HFFc6 (cell line): ENCODE measurements around the gene NFATC2. TPM values are rescaled to one million over a fixed set of nuclear protein-coding genes. Genes with fewer than 3 reads are reported as not detected.

ENCODE experiments used
- DNase-seq: peaks from one replicate; pipeline ENCODE4 v3.0.0-alpha.2; 2018
- H3K27ac Mint-ChIP-seq: 2 replicates; pipeline ENCODE4 v1.8.0; 2020; ENCODE audit warnings: mild to moderate bottlenecking, mixed read lengths
- H3K27me3 Mint-ChIP-seq: 2 replicates; pipeline ENCODE4 v1.8.0; 2021; ENCODE audit warnings: mild to moderate bottlenecking, moderate library complexity, mixed read lengths; ENCODE audit not compliant: insufficient read depth
- H3K36me3 Mint-ChIP-seq: 2 replicates; pipeline ENCODE4 v1.8.0; 2021; ENCODE audit warnings: low read depth, mixed read lengths
- H3K4me1 Mint-ChIP-seq: 2 replicates; pipeline ENCODE4 v1.8.0; 2020; ENCODE audit warnings: low read depth, mixed read lengths
- H3K4me3 Mint-ChIP-seq: 2 replicates; pipeline ENCODE4 v1.8.0; 2020; ENCODE audit warnings: mild to moderate bottlenecking, moderate library complexity, mixed read lengths
- H3K9me3 Mint-ChIP-seq: 2 replicates; pipeline ENCODE4 v1.8.0; 2020; ENCODE audit warnings: mild to moderate bottlenecking, mixed read lengths
- total RNA-seq, 6 experiments: library from RNA; stranded (reverse); fragmentation: NEBNext Ultra II Directional; extraction: Animal tissue kit (Norgen Biotek cat#: 25700); gene quantifications; 2 replicates in 1 of 6; 3 replicates in 5 of 6; pipeline ENCODE4 v1.2.3, GENCODE V29; 2021
- TF ChIP-seq, protein P1 (sequence below): fragments of 200-600 bp; sonication (generic); IDR thresholded peaks from 2 replicates; pipeline ENCODE4 v1.5.0; 2021; ENCODE audit warnings: antibody characterized with exemption, mild to moderate bottlenecking

The NFATC2 gene
- total RNA-seq, 6 experiments from 2014 or later = 0.50 to 1.1 (median 0.84) TPM

DNA sequence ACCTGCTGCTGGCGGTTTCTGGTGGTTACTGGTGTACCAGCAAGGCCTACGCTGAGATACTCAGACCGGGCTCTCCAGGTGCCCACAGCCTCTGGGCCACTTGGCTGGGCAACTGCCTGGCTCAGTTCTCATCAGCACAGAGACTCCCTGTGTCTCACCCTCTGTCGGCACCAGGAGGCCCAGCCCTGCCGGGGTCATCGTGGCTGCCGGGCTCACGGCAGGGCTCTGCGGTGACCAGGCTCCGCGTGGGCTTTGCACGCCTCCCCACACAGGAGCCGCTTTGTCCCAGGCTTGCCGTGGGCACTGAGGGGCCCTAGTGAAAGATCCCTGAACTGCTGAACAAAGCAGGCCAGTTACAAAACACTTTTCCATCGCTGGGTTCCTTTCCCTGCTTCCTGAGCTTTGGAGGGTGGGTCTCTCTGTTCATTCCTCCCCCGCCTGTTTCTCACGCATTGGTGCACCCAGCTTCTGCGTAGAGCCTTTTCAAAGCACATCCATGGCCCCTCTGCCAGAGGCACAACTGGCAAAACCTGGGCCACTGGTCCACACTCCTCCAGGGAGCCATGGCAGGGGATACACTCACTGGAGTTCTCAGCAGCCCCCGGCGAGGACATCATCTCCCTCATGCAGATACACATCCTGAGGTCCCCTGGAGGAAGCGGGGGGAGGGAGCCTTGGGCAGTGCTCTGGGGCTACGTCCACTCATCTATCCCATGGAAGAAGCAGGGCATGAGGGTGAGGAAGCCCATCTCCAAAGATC, 117.0 kb downstream of the NFATC2 start:
- Mint-ChIP-seq H3K9me3 (no peaks in the 10 kb centered on the region), H3K27me3 (peaks cover 4% of the 10 kb centered on the region), H3K36me3 (no peaks in the 10 kb centered on the region), H3K4me3 (no peak overlapping the region), H3K4me1 (peaks cover 14% of the 10 kb centered on the region), H3K27ac (no peak overlapping the region)
- TF ChIP-seq, protein P1, sequence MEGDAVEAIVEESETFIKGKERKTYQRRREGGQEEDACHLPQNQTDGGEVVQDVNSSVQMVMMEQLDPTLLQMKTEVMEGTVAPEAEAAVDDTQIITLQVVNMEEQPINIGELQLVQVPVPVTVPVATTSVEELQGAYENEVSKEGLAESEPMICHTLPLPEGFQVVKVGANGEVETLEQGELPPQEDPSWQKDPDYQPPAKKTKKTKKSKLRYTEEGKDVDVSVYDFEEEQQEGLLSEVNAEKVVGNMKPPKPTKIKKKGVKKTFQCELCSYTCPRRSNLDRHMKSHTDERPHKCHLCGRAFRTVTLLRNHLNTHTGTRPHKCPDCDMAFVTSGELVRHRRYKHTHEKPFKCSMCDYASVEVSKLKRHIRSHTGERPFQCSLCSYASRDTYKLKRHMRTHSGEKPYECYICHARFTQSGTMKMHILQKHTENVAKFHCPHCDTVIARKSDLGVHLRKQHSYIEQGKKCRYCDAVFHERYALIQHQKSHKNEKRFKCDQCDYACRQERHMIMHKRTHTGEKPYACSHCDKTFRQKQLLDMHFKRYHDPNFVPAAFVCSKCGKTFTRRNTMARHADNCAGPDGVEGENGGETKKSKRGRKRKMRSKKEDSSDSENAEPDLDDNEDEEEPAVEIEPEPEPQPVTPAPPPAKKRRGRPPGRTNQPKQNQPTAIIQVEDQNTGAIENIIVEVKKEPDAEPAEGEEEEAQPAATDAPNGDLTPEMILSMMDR = no peak
- DNase-seq = no peak

DNA sequence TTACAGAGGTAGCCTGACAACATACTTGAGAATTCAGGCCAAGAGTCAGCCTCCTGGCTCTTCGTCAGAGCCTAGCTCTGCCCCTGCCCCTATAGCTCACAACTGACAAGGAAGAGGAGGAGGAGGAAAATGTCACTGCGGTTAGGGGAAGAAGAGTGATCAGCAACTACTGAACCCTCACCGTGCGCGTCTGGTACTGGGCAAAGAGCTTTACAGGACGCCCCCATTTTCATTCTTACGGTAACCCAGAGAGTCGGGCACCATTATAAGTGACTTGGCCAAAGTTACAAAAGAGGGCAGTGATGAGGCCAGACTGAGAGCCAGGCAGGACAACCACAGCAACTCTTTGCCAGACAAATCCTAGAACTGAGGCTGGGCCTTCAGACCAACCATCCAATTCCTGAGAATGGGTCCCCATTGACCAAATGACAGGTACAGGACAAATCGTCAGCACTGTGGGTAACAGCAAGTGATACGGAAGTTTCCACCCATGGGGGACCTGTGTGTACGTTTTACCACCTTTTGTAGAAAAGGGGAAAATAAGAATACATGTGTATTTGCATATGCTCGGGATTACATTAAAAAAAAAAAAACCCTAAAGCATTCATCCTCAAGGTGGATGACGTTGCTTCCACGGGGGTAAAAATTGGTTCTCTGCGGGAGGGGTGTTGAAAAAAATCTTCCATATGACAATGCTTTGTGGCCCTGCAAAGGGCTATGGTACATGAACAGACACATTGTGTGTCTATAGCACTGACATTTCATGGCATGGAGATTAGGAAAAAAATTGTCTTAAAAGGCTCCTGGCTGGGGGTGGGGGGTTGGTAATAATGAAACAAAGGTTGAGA, 118.0 kb downstream of the NFATC2 start:
- H3K4me1 Mint-ChIP-seq = peaks cover 23% of the 10 kb centered on the region
- TF ChIP-seq, protein P1 = no peak
- H3K36me3 Mint-ChIP-seq = no peaks in the 10 kb centered on the region
- no peak overlapping the region for H3K4me3 Mint-ChIP-seq
- DNase-seq = no peak
- H3K27ac Mint-ChIP-seq = no peak overlapping the region
- peaks cover 4% of the 10 kb centered on the region for H3K27me3 Mint-ChIP-seq
- no peaks in the 10 kb centered on the region for H3K9me3 Mint-ChIP-seq

DNA sequence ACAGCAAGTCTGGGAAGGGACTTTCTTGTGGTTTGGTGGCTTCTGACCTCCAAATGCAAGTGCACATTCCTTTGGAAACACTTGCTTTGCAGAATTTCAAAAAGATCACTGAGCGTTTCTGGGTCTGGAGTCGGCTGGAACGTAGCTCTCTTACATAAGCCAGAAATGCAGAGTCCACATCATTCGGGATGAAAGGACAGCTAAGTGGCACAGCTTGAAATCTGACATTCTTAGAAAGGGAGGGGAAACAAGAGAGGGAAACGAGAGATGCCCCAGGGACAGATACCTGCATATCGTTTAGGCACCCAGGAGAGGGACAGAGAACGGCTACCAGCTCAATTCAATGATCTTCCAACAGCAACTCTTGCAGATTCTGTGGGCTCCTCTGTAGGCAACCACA, 118.7 kb downstream of the NFATC2 start:
- no peak overlapping the region for H3K27ac Mint-ChIP-seq
- H3K4me1 Mint-ChIP-seq = peaks cover 24% of the 10 kb centered on the region

DNA sequence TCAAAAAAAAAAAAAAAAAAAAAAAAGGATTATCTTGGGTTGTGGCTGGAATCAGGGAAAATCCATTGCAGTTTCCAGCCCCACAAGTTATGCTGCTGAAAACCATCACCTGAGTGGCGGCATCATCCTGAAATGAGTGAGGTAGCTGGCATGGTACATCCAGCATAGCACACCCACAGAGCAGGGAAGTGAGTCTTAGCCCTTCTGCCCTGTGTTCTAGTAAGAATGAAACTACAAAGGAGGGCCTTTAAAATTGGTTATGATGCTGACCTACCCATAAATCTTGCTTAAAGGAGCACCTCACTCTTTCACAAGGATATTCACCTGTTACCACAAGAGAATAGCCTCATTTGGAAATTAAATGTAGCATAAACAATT, 119.2 kb downstream of the NFATC2 start:
- Mint-ChIP-seq H3K27me3 (peaks cover 4% of the 10 kb centered on the region), H3K9me3 (no peaks in the 10 kb centered on the region), H3K27ac (no peak overlapping the region), H3K36me3 (no peaks in the 10 kb centered on the region), H3K4me1 (peaks cover 18% of the 10 kb centered on the region), H3K4me3 (no peak overlapping the region)
- no peak for DNase-seq
- TF ChIP-seq, protein P1 = no peak

More for the DNA sequence above, 118.7 kb downstream of the NFATC2 start:
- TF ChIP-seq, protein P1 = no peak
- peaks cover 4% of the 10 kb centered on the region for H3K27me3 Mint-ChIP-seq
- no peaks in the 10 kb centered on the region for H3K36me3 Mint-ChIP-seq
- no peaks in the 10 kb centered on the region for H3K9me3 Mint-ChIP-seq
- H3K4me3 Mint-ChIP-seq = no peak overlapping the region
- no peak for DNase-seq

DNA sequence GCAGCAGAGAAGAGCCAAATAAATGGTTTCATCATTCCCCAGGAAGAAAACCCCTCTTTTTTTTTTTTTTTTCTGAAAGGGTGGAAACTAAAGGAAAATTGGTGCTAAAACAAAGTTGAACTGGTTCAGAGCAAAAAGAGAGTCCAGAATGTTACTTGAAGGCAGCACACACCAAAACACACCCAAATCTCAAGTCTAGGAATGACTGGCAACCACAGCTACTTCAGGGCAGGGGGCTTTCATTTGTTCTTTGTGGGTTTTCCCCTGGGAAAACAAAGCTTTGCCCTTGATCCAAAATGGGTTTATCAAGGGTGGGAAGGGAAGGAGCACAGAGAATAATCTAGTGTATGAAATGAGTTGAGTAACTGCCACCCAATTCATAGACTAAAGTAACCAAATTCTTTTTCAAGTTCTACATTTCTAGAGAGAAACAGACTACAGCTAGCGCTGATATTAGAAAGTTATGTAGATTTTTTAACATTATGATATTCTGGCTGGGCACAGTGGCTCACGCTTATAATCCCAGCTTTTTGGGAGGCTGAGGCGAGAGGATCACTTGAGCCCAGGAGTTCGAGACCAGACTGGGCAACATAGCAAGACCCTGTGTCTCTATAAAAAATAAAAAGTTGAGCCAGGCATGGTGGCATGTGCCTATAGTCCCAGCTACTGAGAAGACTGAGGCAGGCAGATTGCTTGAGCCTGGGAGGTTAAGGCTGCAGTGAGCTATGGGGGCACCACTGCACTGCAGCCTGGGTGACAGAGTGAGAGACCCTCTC, 119.8 kb downstream of the NFATC2 start:
- Mint-ChIP-seq H3K4me3 (no peak overlapping the region), H3K9me3 (no peaks in the 10 kb centered on the region), H3K4me1 (peaks cover 15% of the 10 kb centered on the region), H3K27me3 (peaks cover 4% of the 10 kb centered on the region), H3K36me3 (no peaks in the 10 kb centered on the region), H3K27ac (no peak overlapping the region)
- TF ChIP-seq, protein P1 = no peak
- no peak for DNase-seq
